Caco-2 (cell line): ENCODE data around the gene UBE2V1. TPM values are rescaled to one million over a fixed set of nuclear protein-coding genes. Genes with fewer than 3 reads are reported as not detected.
"Not testable (repeated sequence)": the region's sequence is repeated elsewhere in the genome, so short reads cannot be mapped to it uniquely, and the experiment has no call there.

Source experiments
- BruUV-seq: library from RNA; stranded (reverse); fragments of 400-500 nt; replicated peaks from 2 replicates; lab custom pipeline; 2021; lab: Mats Ljungman, UMichigan
- CTCF ChIA-PET: fragments of 300-600 bp; sonication (Branson Sonifier 250); formaldehyde crosslinking; loops from one replicate; lab custom pipeline; 2022; ENCODE audit warnings: antibody characterized with exemption; lab: Charles Lee
- POLR2A ChIA-PET: fragments of 300-600 bp; sonication (Branson Sonifier 250); formaldehyde crosslinking; loops from one replicate; lab custom pipeline; 2022; ENCODE audit warnings: antibody characterized with exemption; lab: Charles Lee
- DNase-seq, 2 experiments: peaks; one replicate each; pipeline versions ENCODE4 v3.0.0 to v3.0.0-alpha.2; 2020 to 2022
- H3K27me3 ChIP-seq: replicated peaks from 2 replicates; pipeline ENCODE4 v1.6.0; 2011; ENCODE audit warnings: low read length; ENCODE audit not compliant: control insufficient read depth, insufficient read depth
- H3K36me3 ChIP-seq: 2 replicates; pipeline ENCODE4 v1.5.1; 2011; ENCODE audit warnings: low read length; ENCODE audit not compliant: control insufficient read depth, insufficient read depth
- H3K4me1 ChIP-seq: fragments of 250-450 bp; sonication (Bioruptor Pico); 2 replicates; pipeline ENCODE4 v1.5.1; 2020; ENCODE audit warnings: mild to moderate bottlenecking
- H3K4me3 ChIP-seq: 2 replicates; pipeline ENCODE4 v1.5.1; 2011; ENCODE audit warnings: low read depth, mild to moderate bottlenecking, control low read depth, low read length
- H3K9me3 ChIP-seq: fragments of 250-450 bp; sonication (Bioruptor Pico); 2 replicates; pipeline ENCODE4 v1.5.1; 2020; ENCODE audit warnings: mild to moderate bottlenecking, moderate library complexity
- H3K27ac Mint-ChIP-seq: one replicate; pipeline ENCODE4 v1.8.0; 2022; ENCODE audit warnings: mixed read lengths; ENCODE audit not compliant: unreplicated experiment
- H3K27me3 Mint-ChIP-seq: one replicate; pipeline ENCODE4 v1.8.0; 2022; ENCODE audit warnings: mixed read lengths; ENCODE audit not compliant: insufficient read depth, unreplicated experiment
- H3K36me3 Mint-ChIP-seq: one replicate; pipeline ENCODE4 v1.8.0; 2022; ENCODE audit warnings: mild to moderate bottlenecking, mixed read lengths; ENCODE audit not compliant: insufficient read depth, unreplicated experiment
- H3K4me1 Mint-ChIP-seq: one replicate; pipeline ENCODE4 v1.8.0; 2022; ENCODE audit warnings: low read depth, mixed read lengths; ENCODE audit not compliant: unreplicated experiment
- H3K4me3 Mint-ChIP-seq: one replicate; pipeline ENCODE4 v1.8.0; 2022; ENCODE audit warnings: mild to moderate bottlenecking, moderate library complexity, mixed read lengths; ENCODE audit not compliant: unreplicated experiment
- H3K9me3 Mint-ChIP-seq: one replicate; pipeline ENCODE4 v1.8.0; 2022; ENCODE audit warnings: mixed read lengths; ENCODE audit not compliant: unreplicated experiment
- CTCF ChIP-seq, 2 experiments: fragments of 200-600 bp in 1 of 2; IDR thresholded peaks; 1 replicate in 1 of 2; 2 replicates in 1 of 2; pipeline versions ENCODE4 v1.5.1 to v1.8.0; 2011 to 2022; ENCODE audit warnings: antibody characterized with exemption in 1 of 2, control low read depth in 1 of 2, inconsistent platforms in 1 of 2, low read depth in 1 of 2, low read length in 1 of 2, mild to moderate bottlenecking in 1 of 2, moderate library complexity in 1 of 2; ENCODE audit not compliant: insufficient read depth in 1 of 2, severe bottlenecking in 1 of 2, unreplicated experiment in 1 of 2
- intact Hi-C: fragments of 100-400 bp; cut with micrococcal nuclease; formaldehyde crosslinking; loops from one replicate; pipeline ENCODE4 v1.10.0; 2022; ENCODE audit not compliant: unreplicated experiment
- total RNA-seq: library from RNA; stranded (reverse); gene quantifications from 2 replicates; pipeline ENCODE4 v1.2.3, GENCODE V29; 2022

The UBE2V1 gene
- total RNA-seq, 1 experiment from 2014 or later = 485 TPM

- Histone ChIP-seq H3K36me3 (peaks cover 5% of the 10 kb centered on the region; the same call in 1 of the 2 replicates), H3K9me3 (no peaks in the 10 kb centered on the region), H3K4me1 (0 out of 2 replicates have a peak, but pooled peaks cover 6% of the 10 kb centered on the region), H3K27me3 (no peaks in the 10 kb centered on the region), H3K4me3 (no peak overlapping the region)
- ChIA-PET POLR2A (no interaction called here), CTCF (interaction anchor here (0.6 to 4.1 kb wide), 4 partner anchors 11 to 105 kb away, joined by 3 to 36 read pairs (median 9); no protein-coding TSS in a partner anchor)
- intact Hi-C loops = no loop called here
- Mint-ChIP-seq H3K36me3 (peaks cover 82% of the 10 kb centered on the region), H3K4me1 (peaks cover 18% of the 10 kb centered on the region), H3K9me3 (no peaks in the 10 kb centered on the region), H3K4me3 (no peak overlapping the region), H3K27me3 (no peaks in the 10 kb centered on the region), H3K27ac (no peak overlapping the region)
- no TSS peak for BruUV-seq
- DNase-seq = peak in 1 of 2 experiments; percentile 43
- TF ChIP-seq CTCF (IDR thresholded peaks at IDR 0.05; ENCODE audit: insufficient read depth in 1 of 2, low read depth in 1 of 2, low read length in 1 of 2, severe bottlenecking in 1 of 2, unreplicated experiment in 1 of 2) = no peak
Observed at GRCh38 chr20:50083034-50083433, 29.9 kb downstream of the UBE2V1 start.

- CTCF ChIA-PET, H3K9me3 ChIP-seq, POLR2A ChIA-PET, H3K27me3 Mint-ChIP-seq, H3K27me3 ChIP-seq, intact Hi-C loops, H3K4me3 Mint-ChIP-seq, BruUV-seq, H3K36me3 ChIP-seq, H3K9me3 Mint-ChIP-seq, H3K4me3 ChIP-seq: not testable (repeated sequence)
- H3K4me1 ChIP-seq = peaks cover 11% of the 10 kb centered on the region; the same call in 1 of the 2 replicates
- peak overlapping the region; percentile 23 for H3K27ac Mint-ChIP-seq
- peaks cover 12% of the 10 kb centered on the region for H3K4me1 Mint-ChIP-seq
- peaks cover 78% of the 10 kb centered on the region for H3K36me3 Mint-ChIP-seq
- peak in 1 of 2 experiments; percentile 33 for DNase-seq
Observed at GRCh38 chr20:50082056-50082455, 30.9 kb downstream of the UBE2V1 start.

- TF ChIP-seq CTCF (IDR thresholded peaks at IDR 0.05; ENCODE audit: insufficient read depth in 1 of 2, low read depth in 1 of 2, low read length in 1 of 2, severe bottlenecking in 1 of 2, unreplicated experiment in 1 of 2) = no peak
- Histone ChIP-seq H3K36me3 (no peaks in the 10 kb centered on the region; the same call in 1 of the 2 replicates), H3K9me3 (no peaks in the 10 kb centered on the region), H3K4me1 (peaks cover 19% of the 10 kb centered on the region), H3K4me3 (no peak overlapping the region), H3K27me3 (no peaks in the 10 kb centered on the region)
- Mint-ChIP-seq H3K27me3 (no peaks in the 10 kb centered on the region), H3K27ac (no peak overlapping the region), H3K4me1 (peaks cover 17% of the 10 kb centered on the region), H3K4me3 (no peak overlapping the region), H3K36me3 (peaks cover 54% of the 10 kb centered on the region), H3K9me3 (no peaks in the 10 kb centered on the region)
- peak in 1 of 2 experiments; percentile 45 for DNase-seq
- intact Hi-C loops = no loop called here
- BruUV-seq = no TSS peak
- ChIA-PET CTCF (interaction anchor here (2.2 kb wide), 1 partner anchor 99 kb away, joined by 21 read pairs; no protein-coding TSS in a partner anchor), POLR2A (no interaction called here)
Observed at GRCh38 chr20:50077818-50078601, 34.9 kb downstream of the UBE2V1 start.
